K562 (cell line): ENCODE data around the gene USP17L20.
"Not testable (repeated sequence)": the region's sequence is repeated elsewhere in the genome, so short reads cannot be mapped to it uniquely, and the experiment has no call there.

Source experiments
- CHD4 ChIP-seq: fragments of 200-600 bp; sonication (generic); IDR thresholded peaks from 3 replicates; pipeline ENCODE4 v1.6.1; 2012; ENCODE audit warnings: low read depth, mild to moderate bottlenecking, mixed read lengths, low read length, inconsistent platforms; ENCODE audit not compliant: insufficient read depth, insufficient replicate concordance, poor library complexity, severe bottlenecking
- CTBP1 ChIP-seq: fragments of 450-650 bp; IDR thresholded peaks from 2 replicates; pipeline ENCODE4 v1.6.1; 2016; ENCODE audit warnings: borderline replicate concordance
- HDAC2 ChIP-seq: fragments of 450-650 bp; IDR thresholded peaks from 2 replicates; pipeline ENCODE4 v1.6.1; 2016; ENCODE audit warnings: mild to moderate bottlenecking
- RAD21 ChIP-seq, 2 experiments: fragments of 250-450 bp in 1 of 2; fragments of 450-650 bp in 1 of 2; sonication (Bioruptor Pico) in 1 of 2; formaldehyde crosslinking in 1 of 2; IDR thresholded peaks in 1 of 2; conservative IDR thresholded peaks in 1 of 2; 2 replicates each; pipeline versions ENCODE4 v1.4.0 to v1.8.0; 2020 to 2022; ENCODE audit warnings: mild to moderate bottlenecking in 2 of 2, moderate library complexity in 1 of 2
- SMC3 ChIP-seq: conservative IDR thresholded peaks from 2 replicates; pipeline ENCODE4 v1.6.1; 2011; ENCODE audit warnings: low read depth, low read length, improper control_type of control experiment; ENCODE audit not compliant: insufficient read depth
- TF ChIP-seq, protein P1 (sequence below), 2 experiments: fragments of 450-650 bp; formaldehyde crosslinking in 1 of 2; IDR thresholded peaks; 2 replicates each; pipeline versions ENCODE4 v1.4.0 to v1.6.1; 2014 to 2020; ENCODE audit warnings: mild to moderate bottlenecking in 2 of 2, borderline replicate concordance in 1 of 2, low read depth in 1 of 2

DNA sequence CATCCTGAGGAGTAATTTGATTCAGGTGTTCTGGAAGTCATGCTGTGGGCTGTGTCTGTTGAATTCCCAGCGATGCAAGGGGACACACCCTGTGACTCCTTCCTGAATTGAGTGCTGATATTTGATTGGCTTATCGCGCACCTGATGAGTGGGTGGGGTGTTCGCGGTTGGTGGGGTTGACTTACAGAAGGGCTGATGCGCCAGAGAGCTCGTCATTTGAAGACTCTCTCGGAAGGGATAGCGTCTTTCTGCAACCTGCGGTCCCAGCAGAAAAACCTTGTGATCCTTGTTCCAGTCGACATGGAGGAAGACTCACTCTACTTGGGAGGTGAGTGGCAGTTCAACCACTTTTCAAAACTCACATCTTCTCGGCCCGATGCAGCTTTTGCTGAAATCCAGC lies 4.8 kb upstream of the USP17L20 start, which contains the start of gene USP17L19:
- TF ChIP-seq CTBP1; SMC3; HDAC2; CHD4; RAD21 (CRISPR knock-in tag; conservative IDR thresholded peaks at IDR 0.05 in 1 of 2, IDR thresholded peaks at IDR 0.05 in 1 of 2): not testable (repeated sequence)
- TF ChIP-seq, protein P1, sequence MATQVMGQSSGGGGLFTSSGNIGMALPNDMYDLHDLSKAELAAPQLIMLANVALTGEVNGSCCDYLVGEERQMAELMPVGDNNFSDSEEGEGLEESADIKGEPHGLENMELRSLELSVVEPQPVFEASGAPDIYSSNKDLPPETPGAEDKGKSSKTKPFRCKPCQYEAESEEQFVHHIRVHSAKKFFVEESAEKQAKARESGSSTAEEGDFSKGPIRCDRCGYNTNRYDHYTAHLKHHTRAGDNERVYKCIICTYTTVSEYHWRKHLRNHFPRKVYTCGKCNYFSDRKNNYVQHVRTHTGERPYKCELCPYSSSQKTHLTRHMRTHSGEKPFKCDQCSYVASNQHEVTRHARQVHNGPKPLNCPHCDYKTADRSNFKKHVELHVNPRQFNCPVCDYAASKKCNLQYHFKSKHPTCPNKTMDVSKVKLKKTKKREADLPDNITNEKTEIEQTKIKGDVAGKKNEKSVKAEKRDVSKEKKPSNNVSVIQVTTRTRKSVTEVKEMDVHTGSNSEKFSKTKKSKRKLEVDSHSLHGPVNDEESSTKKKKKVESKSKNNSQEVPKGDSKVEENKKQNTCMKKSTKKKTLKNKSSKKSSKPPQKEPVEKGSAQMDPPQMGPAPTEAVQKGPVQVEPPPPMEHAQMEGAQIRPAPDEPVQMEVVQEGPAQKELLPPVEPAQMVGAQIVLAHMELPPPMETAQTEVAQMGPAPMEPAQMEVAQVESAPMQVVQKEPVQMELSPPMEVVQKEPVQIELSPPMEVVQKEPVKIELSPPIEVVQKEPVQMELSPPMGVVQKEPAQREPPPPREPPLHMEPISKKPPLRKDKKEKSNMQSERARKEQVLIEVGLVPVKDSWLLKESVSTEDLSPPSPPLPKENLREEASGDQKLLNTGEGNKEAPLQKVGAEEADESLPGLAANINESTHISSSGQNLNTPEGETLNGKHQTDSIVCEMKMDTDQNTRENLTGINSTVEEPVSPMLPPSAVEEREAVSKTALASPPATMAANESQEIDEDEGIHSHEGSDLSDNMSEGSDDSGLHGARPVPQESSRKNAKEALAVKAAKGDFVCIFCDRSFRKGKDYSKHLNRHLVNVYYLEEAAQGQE (IDR thresholded peaks at IDR 0.05; ENCODE audit: borderline replicate concordance), result not testable (repeated sequence)
- TF ChIP-seq, protein P1 (CRISPR knock-in tag; IDR thresholded peaks at IDR 0.05; ENCODE audit: low read depth), result not testable (repeated sequence)
